OCI-LY7 (cell line): Measurements from ENCODE around the gene TMEM30B. TPM values are rescaled to one million over a fixed set of nuclear protein-coding genes. Genes with fewer than 3 reads are reported as not detected.
A peak's percentile ranks its signal among the peaks of the same experiment; 100 is the strongest.

Experiments used
- BruUV-seq: library from RNA; stranded (reverse); fragments of 400-500 nt; replicated peaks from 2 replicates; lab custom pipeline; 2021; lab: Mats Ljungman, UMichigan
- CTCF ChIA-PET: fragments of 300-600 bp; sonication (Branson Sonifier 250); formaldehyde crosslinking; loops from one replicate; lab custom pipeline; 2022; ENCODE audit warnings: antibody characterized with exemption; ENCODE audit not compliant: unreplicated experiment; lab: Charles Lee
- POLR2A ChIA-PET: fragments of 300-600 bp; sonication (Branson Sonifier 250); formaldehyde crosslinking; loops from one replicate; lab custom pipeline; 2022; ENCODE audit warnings: antibody characterized with exemption; lab: Charles Lee
- DNase-seq: peaks from one replicate; pipeline ENCODE4 v3.0.0-alpha.2; 2015; ENCODE audit warnings: low spot score
- H2AFZ ChIP-seq: fragments of 200-600 bp; sonication (generic), shearing (Covaris generic); 2 replicates; pipeline ENCODE4 v1.6.1; 2014; ENCODE audit warnings: mild to moderate bottlenecking, antibody characterized with exemption, low read length, moderate library complexity
- H3K27ac ChIP-seq: fragments of 200-600 bp; sonication (generic); 2 replicates; pipeline ENCODE4 v1.5.1; 2014; ENCODE audit warnings: mixed run types, low read depth, mild to moderate bottlenecking, moderate library complexity, low read length, inconsistent platforms; ENCODE audit not compliant: poor library complexity, severe bottlenecking
- H3K36me3 ChIP-seq: fragments of 200-600 bp; sonication (generic); 2 replicates; pipeline ENCODE4 v1.6.1; 2014; ENCODE audit warnings: mild to moderate bottlenecking, antibody characterized with exemption, low read length, moderate library complexity, mixed read lengths; ENCODE audit not compliant: insufficient read depth
- H3K4me1 ChIP-seq: fragments of 200-600 bp; sonication (generic); 2 replicates; pipeline ENCODE4 v1.5.1; 2014; ENCODE audit warnings: mild to moderate bottlenecking, low read length; ENCODE audit not compliant: insufficient read depth, poor library complexity, severe bottlenecking
- H3K4me2 ChIP-seq: fragments of 200-600 bp; sonication (generic); 2 replicates; pipeline ENCODE4 v1.6.1; 2014; ENCODE audit warnings: mild to moderate bottlenecking, low read length
- H3K4me3 ChIP-seq: fragments of 200-600 bp; sonication (generic); 2 replicates; pipeline ENCODE4 v1.5.1; 2014; ENCODE audit warnings: mild to moderate bottlenecking, low read depth, low read length; ENCODE audit not compliant: poor library complexity, severe bottlenecking
- H3K79me2 ChIP-seq: fragments of 200-600 bp; sonication (generic); 2 replicates; pipeline ENCODE4 v1.6.1; 2016; ENCODE audit warnings: low read depth, mild to moderate bottlenecking, low read length, moderate library complexity, mixed read lengths; ENCODE audit not compliant: insufficient read depth
- H3K9me2 ChIP-seq: fragments of 200-600 bp; sonication (generic); 2 replicates; pipeline ENCODE4 v1.6.1; 2016; ENCODE audit warnings: mild to moderate bottlenecking, low read length, mixed read lengths; ENCODE audit not compliant: insufficient read depth
- H3K9me3 ChIP-seq: fragments of 200-600 bp; sonication (generic); 2 replicates; pipeline ENCODE4 v1.6.1; 2014; ENCODE audit warnings: mild to moderate bottlenecking, mixed run types, low read length, mixed read lengths
- H4K20me1 ChIP-seq: fragments of 200-600 bp; sonication (generic); 2 replicates; pipeline ENCODE4 v1.6.1; 2014; ENCODE audit warnings: mild to moderate bottlenecking, antibody characterized with exemption, low read length, moderate library complexity, mixed read lengths; ENCODE audit not compliant: insufficient read depth
- CTCF ChIP-seq: fragments of 200-600 bp; sonication (generic); conservative IDR thresholded peaks from 2 replicates; pipeline ENCODE4 v1.5.1; 2014; ENCODE audit warnings: mild to moderate bottlenecking, antibody characterized with exemption, low read length, moderate library complexity, mixed read lengths
- EZH2phosphoT487 ChIP-seq: fragments of 200-600 bp; sonication (generic); IDR thresholded peaks from 2 replicates; pipeline ENCODE4 v1.6.1; 2018; ENCODE audit warnings: low read depth, borderline replicate concordance, mild to moderate bottlenecking, mixed run types, antibody characterized with exemption, low read length, moderate library complexity, mixed read lengths
- intact Hi-C: fragments of 100-400 bp; cut with micrococcal nuclease; formaldehyde crosslinking; loops from one replicate; pipeline ENCODE4 v1.10.0; 2022; ENCODE audit not compliant: unreplicated experiment
- total RNA-seq, 2 experiments: library from RNA; depleted of rRNA in 1 of 2; stranded (reverse); fragments of >200 nt in 1 of 2; shearing (Covaris generic) in 1 of 2; gene quantifications; 2 replicates each; pipeline ENCODE4 v1.2.3, GENCODE V29; 2014 to 2022

TMEM30B gene
- total RNA-seq, 2 experiments from 2014 or later = not detected

GRCh38 chr14:61329478-61330051 is 48.4 kb upstream of the TMEM30B start:
- Histone ChIP-seq H3K79me2 (no peaks in the 10 kb centered on the region), H3K4me3 (no peak overlapping the region), H2AFZ (no peak overlapping the region), H3K36me3 (no peaks in the 10 kb centered on the region), H4K20me1 (no peaks in the 10 kb centered on the region), H3K4me1 (no peaks in the 10 kb centered on the region), H3K4me2 (no peak overlapping the region), H3K9me2 (no peaks in the 10 kb centered on the region), H3K27ac (no peak overlapping the region), H3K9me3 (no peaks in the 10 kb centered on the region)
- CTCF ChIA-PET = no interaction called here
- POLR2A ChIA-PET = interaction anchor here (0.7 kb wide), 1 partner anchor 11 kb away, joined by 5 read pairs; no protein-coding TSS in a partner anchor
- TF ChIP-seq EZH2phosphoT487 (no peak), CTCF (no peak)
- no TSS peak for BruUV-seq
- peak; percentile 30 for DNase-seq
- intact Hi-C loops = no loop called here

GRCh38 chr14:61328626-61329262 is 47.6 kb upstream of the TMEM30B start:
- Histone ChIP-seq H3K79me2 (no peaks in the 10 kb centered on the region), H3K36me3 (no peaks in the 10 kb centered on the region), H3K4me1 (no peaks in the 10 kb centered on the region), H2AFZ (no peak overlapping the region), H3K4me3 (no peak overlapping the region), H4K20me1 (no peaks in the 10 kb centered on the region), H3K4me2 (no peak overlapping the region), H3K9me3 (no peaks in the 10 kb centered on the region), H3K27ac (no peak overlapping the region), H3K9me2 (no peaks in the 10 kb centered on the region)
- POLR2A ChIA-PET = interaction anchor here (0.7 to 0.9 kb wide), 2 partner anchors 11 to 181 kb away, joined by 3 to 5 read pairs; no protein-coding TSS in a partner anchor
- TF ChIP-seq CTCF = no peak
- no peak for TF ChIP-seq EZH2phosphoT487
- CTCF ChIA-PET = no interaction called here
- no peak for DNase-seq
- no TSS peak for BruUV-seq
- intact Hi-C loops = no loop called here

GRCh38 chr14:61326847-61327246 is 45.7 kb upstream of the TMEM30B start:
- Histone ChIP-seq H3K4me1 (no peaks in the 10 kb centered on the region), H3K79me2 (no peaks in the 10 kb centered on the region), H3K4me3 (no peak overlapping the region), H3K9me2 (no peaks in the 10 kb centered on the region), H2AFZ (no peak overlapping the region), H3K36me3 (no peaks in the 10 kb centered on the region), H3K27ac (no peak overlapping the region), H3K9me3 (no peaks in the 10 kb centered on the region), H4K20me1 (no peaks in the 10 kb centered on the region), H3K4me2 (no peak overlapping the region)
- CTCF ChIA-PET = no interaction called here
- POLR2A ChIA-PET = no interaction called here
- intact Hi-C loops = no loop called here
- no peak for TF ChIP-seq CTCF
- no peak for TF ChIP-seq EZH2phosphoT487
- DNase-seq = no peak
- BruUV-seq = no TSS peak
